HG02763 (cell line): ENCODE results near the gene HHAT.

Source experiments
- ATAC-seq: cut with Tn5 transposase; IDR thresholded peaks from one replicate; pipeline ENCODE4 v1.9.1; 2021; ENCODE audit warnings: mild to moderate bottlenecking, moderate library complexity; ENCODE audit not compliant: unreplicated experiment

HHAT gene

GRCh38 chr1:210663730-210664573 is 335.2 kb downstream of the HHAT start:
- no peak for ATAC-seq

- ATAC-seq, result no peak
Measured at GRCh38 chr1:210669951-210670350, 341.2 kb downstream of the HHAT start.

- ATAC-seq, result no peak
Measured at GRCh38 chr1:210674151-210674550, 345.4 kb downstream of the HHAT start.

GRCh38 chr1:210676539-210676938 is 347.8 kb downstream of the HHAT start:
- no peak for ATAC-seq

- ATAC-seq, result no peak
Measured at GRCh38 chr1:210677533-210677932, 348.8 kb downstream of the HHAT start.

- no peak for ATAC-seq
Measured at GRCh38 chr1:210678306-210678705, 349.6 kb downstream of the HHAT start.

- ATAC-seq, result no peak
Measured at GRCh38 chr1:210681158-210681557, 352.5 kb downstream of the HHAT start.

- ATAC-seq, result no peak
Measured at GRCh38 chr1:210683403-210684047, 354.8 kb downstream of the HHAT start.

GRCh38 chr1:210684466-210685294 is 356.0 kb downstream of the HHAT start:
- ATAC-seq, result peak; percentile 86

- ATAC-seq, result no peak
Measured at GRCh38 chr1:210685295-210685650, 356.6 kb downstream of the HHAT start.

GRCh38 chr1:210686841-210687240 is 358.1 kb downstream of the HHAT start:
- ATAC-seq, result no peak

- no peak for ATAC-seq
Measured at GRCh38 chr1:210687582-210688279, 359.0 kb downstream of the HHAT start.

GRCh38 chr1:210688512-210689234 is 360.0 kb downstream of the HHAT start:
- ATAC-seq, result no peak

GRCh38 chr1:210689826-210690225 is 361.1 kb downstream of the HHAT start:
- no peak for ATAC-seq

- no peak for ATAC-seq
Measured at GRCh38 chr1:210690236-210690635, 361.5 kb downstream of the HHAT start.

GRCh38 chr1:210691039-210691610 is 362.4 kb downstream of the HHAT start:
- no peak for ATAC-seq

GRCh38 chr1:210692796-210693195 is 364.1 kb downstream of the HHAT start:
- no peak for ATAC-seq

- ATAC-seq, result no peak
Measured at GRCh38 chr1:210695026-210695425, 366.3 kb downstream of the HHAT start.

GRCh38 chr1:210696709-210697108 is 368.0 kb downstream of the HHAT start:
- ATAC-seq, result peak; percentile 86

GRCh38 chr1:210697185-210697584 is 368.5 kb downstream of the HHAT start:
- no peak for ATAC-seq
